GM12865 (cell line): ENCODE data around the gene C9orf50.

Experiments
- DNase-seq: peaks from one replicate; pipeline ENCODE4 v3.0.0; 2010; ENCODE audit warnings: low read depth
- H3K4me3 ChIP-seq: 2 replicates; pipeline ENCODE4 v1.5.1; 2011; ENCODE audit warnings: mild to moderate bottlenecking, low read depth, low read length, control low read depth
- TF ChIP-seq, protein P1 (sequence below): IDR thresholded peaks from 2 replicates; pipeline ENCODE4 v1.5.1; 2011; ENCODE audit warnings: low read length, control low read depth, low read depth, inconsistent platforms; ENCODE audit not compliant: insufficient read depth; ENCODE audit errors: missing control alignments

The C9orf50 gene

GRCh38 chr9:129587487-129588262 lies 33.2 kb downstream of the C9orf50 start:
- TF ChIP-seq, protein P1, sequence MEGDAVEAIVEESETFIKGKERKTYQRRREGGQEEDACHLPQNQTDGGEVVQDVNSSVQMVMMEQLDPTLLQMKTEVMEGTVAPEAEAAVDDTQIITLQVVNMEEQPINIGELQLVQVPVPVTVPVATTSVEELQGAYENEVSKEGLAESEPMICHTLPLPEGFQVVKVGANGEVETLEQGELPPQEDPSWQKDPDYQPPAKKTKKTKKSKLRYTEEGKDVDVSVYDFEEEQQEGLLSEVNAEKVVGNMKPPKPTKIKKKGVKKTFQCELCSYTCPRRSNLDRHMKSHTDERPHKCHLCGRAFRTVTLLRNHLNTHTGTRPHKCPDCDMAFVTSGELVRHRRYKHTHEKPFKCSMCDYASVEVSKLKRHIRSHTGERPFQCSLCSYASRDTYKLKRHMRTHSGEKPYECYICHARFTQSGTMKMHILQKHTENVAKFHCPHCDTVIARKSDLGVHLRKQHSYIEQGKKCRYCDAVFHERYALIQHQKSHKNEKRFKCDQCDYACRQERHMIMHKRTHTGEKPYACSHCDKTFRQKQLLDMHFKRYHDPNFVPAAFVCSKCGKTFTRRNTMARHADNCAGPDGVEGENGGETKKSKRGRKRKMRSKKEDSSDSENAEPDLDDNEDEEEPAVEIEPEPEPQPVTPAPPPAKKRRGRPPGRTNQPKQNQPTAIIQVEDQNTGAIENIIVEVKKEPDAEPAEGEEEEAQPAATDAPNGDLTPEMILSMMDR: no peak
- DNase-seq: no peak
- H3K4me3 ChIP-seq: no peak overlapping the region

- TF ChIP-seq, protein P1: no peak
Observed at GRCh38 chr9:129586685-129587084, 34.2 kb downstream of the C9orf50 start.

DNA sequence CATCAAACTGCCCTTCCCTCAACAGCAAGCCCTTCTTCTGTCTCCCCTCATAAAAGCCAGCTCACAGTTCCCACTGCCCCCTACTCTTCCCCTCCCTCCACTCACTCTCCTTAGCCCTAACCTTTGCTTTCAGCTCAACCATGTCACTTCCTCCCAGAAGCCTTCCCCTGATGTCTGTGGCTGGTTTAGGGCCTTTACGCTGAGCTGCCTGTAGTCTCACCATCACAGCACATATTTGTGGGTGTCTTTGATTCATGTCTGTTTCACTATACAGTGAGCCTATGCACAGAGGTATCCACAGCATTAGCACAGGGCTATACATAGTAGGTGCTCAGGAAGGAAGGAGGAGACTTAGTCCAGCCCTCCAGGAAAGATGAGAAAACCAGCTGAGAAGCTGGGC lies 34.7 kb downstream of the C9orf50 start:
- TF ChIP-seq, protein P1: no peak
- no peak overlapping the region for H3K4me3 ChIP-seq
- no peak for DNase-seq

More at GRCh38 chr9:129586685-129587084, 34.2 kb downstream of the C9orf50 start:
- no peak for DNase-seq
- no peak overlapping the region for H3K4me3 ChIP-seq

DNA sequence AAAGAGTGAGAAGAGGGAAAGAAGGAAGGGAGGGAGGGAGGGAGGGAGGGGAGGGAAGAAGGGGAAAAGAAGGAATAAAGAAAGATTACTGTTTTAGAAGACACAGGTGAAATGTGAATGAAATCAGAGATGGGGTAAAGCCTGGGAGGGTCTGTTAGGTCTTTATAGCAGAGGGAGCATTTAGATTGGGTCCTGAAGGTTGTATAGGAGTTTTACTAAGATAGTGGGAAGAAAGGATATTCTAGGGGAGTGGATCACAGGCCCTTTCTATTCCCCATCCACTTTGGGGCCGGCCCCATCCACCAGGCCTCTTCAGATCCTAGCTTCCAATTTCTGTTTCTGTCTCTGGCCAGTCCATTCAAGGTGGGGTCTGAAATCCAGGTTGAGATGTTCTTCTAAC lies 35.5 kb downstream of the C9orf50 start:
- H3K4me3 ChIP-seq: no peak overlapping the region
- TF ChIP-seq, protein P1: no peak
- DNase-seq: no peak

GRCh38 chr9:129584136-129584535 lies 36.8 kb downstream of the C9orf50 start:
- TF ChIP-seq, protein P1: no peak
- H3K4me3 ChIP-seq: no peak overlapping the region
- DNase-seq: peak; percentile 83

- TF ChIP-seq, protein P1: no peak
- DNase-seq: no peak
- no peak overlapping the region for H3K4me3 ChIP-seq
Observed at GRCh38 chr9:129583308-129584038, 37.4 kb downstream of the C9orf50 start.

DNA sequence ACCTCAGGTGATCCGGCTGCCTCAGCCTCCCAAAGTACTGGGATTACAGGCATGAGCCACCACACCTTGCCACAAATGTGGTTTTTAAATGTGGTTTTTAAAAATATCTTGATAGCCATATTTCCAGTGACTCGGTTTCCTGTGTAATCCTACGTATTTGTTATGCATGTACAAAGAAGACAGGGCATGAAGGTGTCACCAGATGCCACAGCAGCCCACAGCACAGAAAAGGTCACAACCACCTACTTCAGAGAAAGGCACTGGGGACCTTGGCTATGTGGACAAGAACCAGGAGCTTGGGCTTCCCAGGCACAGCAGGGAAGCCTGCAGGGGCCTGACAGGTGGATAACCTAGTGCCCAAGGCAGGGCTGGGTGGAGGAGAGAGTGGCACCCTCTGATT lies 38.0 kb downstream of the C9orf50 start:
- TF ChIP-seq, protein P1: no peak
- H3K4me3 ChIP-seq: no peak overlapping the region
- DNase-seq: no peak
